Mesendoderm (in vitro differentiated cells): ENCODE measurements around the gene LYRM4.
A peak's percentile ranks its signal among the peaks of the same experiment; 100 is the strongest.

Experiments used
- DNase-seq: peaks from one replicate; pipeline ENCODE4 v3.0.0; 2013
- H2AK5ac ChIP-seq: 2 replicates; pipeline ENCODE4 v1.6.1; 2013; ENCODE audit warnings: low read length, inconsistent platforms
- H2BK120ac ChIP-seq: 2 replicates; pipeline ENCODE4 v1.6.1; 2013; ENCODE audit warnings: low read depth, mild to moderate bottlenecking, low read length, moderate library complexity, mixed read lengths
- H2BK15ac ChIP-seq: replicated peaks from 2 replicates; pipeline ENCODE4 v1.6.1; 2013; ENCODE audit warnings: low read depth, mild to moderate bottlenecking, moderate library complexity
- H2BK5ac ChIP-seq: 2 replicates; pipeline ENCODE4 v1.6.1; 2013; ENCODE audit warnings: low read length, inconsistent platforms
- H3K18ac ChIP-seq: 2 replicates; pipeline ENCODE4 v1.6.1; 2013; ENCODE audit warnings: mild to moderate bottlenecking, low read length, mixed read lengths
- H3K23ac ChIP-seq: one replicate; pipeline ENCODE4 v1.6.1; 2013; ENCODE audit warnings: low read length
- H3K27ac ChIP-seq: 2 replicates; pipeline ENCODE4 v1.5.1; 2013; ENCODE audit warnings: low read depth, mild to moderate bottlenecking, inconsistent platforms, low read length, moderate library complexity
- H3K27me3 ChIP-seq: 2 replicates; pipeline ENCODE4 v1.6.1; 2013; ENCODE audit warnings: low read length, control low read depth, mild to moderate bottlenecking, inconsistent platforms; ENCODE audit not compliant: insufficient read depth, poor library complexity
- H3K36me3 ChIP-seq: 2 replicates; pipeline ENCODE4 v1.6.1; 2013; ENCODE audit warnings: low read length, inconsistent platforms; ENCODE audit not compliant: control insufficient read depth, insufficient read depth
- H3K4ac ChIP-seq: one replicate; pipeline ENCODE4 v1.6.1; 2013; ENCODE audit warnings: low read depth, mild to moderate bottlenecking, low read length, moderate library complexity
- H3K4me1 ChIP-seq: 2 replicates; pipeline ENCODE4 v1.6.1; 2013; ENCODE audit warnings: low read depth, low read length, inconsistent platforms; ENCODE audit not compliant: control insufficient read depth
- H3K4me2 ChIP-seq: 2 replicates; pipeline ENCODE4 v1.6.1; 2013; ENCODE audit warnings: low read length
- H3K4me3 ChIP-seq: 2 replicates; pipeline ENCODE4 v1.5.1; 2013; ENCODE audit warnings: mild to moderate bottlenecking, low read length
- H3K56ac ChIP-seq: one replicate; pipeline ENCODE4 v1.6.1; 2013; ENCODE audit warnings: low read length
- H3K79me1 ChIP-seq: 2 replicates; pipeline ENCODE4 v1.6.1; 2013; ENCODE audit warnings: low read length, inconsistent platforms
- H3K79me2 ChIP-seq: 2 replicates; pipeline ENCODE4 v1.6.1; 2013; ENCODE audit warnings: mild to moderate bottlenecking, low read length; ENCODE audit not compliant: control insufficient read depth, insufficient read depth
- H3K9ac ChIP-seq: 2 replicates; pipeline ENCODE4 v1.6.1; 2013; ENCODE audit warnings: low read length, inconsistent platforms
- H4K5ac ChIP-seq: one replicate; pipeline ENCODE4 v1.6.1; 2013; ENCODE audit warnings: low read length
- H4K8ac ChIP-seq: one replicate; pipeline ENCODE4 v1.6.1; 2013; ENCODE audit warnings: low read depth, mild to moderate bottlenecking, control low read depth, low read length, moderate library complexity
- WGBS: extraction: QIAGEN DNeasy Blood & Tissue Kit; methylation state at CpG from one replicate; pipeline ENCODE4 v1.1.7; 2013; ENCODE audit warnings: low lambda C conversion rate, missing lambda C conversion rate; ENCODE audit not compliant: insufficient coverage; ENCODE audit errors: extremely low coverage; 5-methylcytosine and 5-hydroxymethylcytosine counted together

LYRM4 gene

GRCh38 chr6:5130135-5130866 is 130.4 kb downstream of the LYRM4 start:
- H4K5ac ChIP-seq, result no peak overlapping the region
- no CpG with 5 or more reads among the region's 10 CpGs for WGBS
- H3K4me3 ChIP-seq, result no peak overlapping the region
- no peak overlapping the region for H2AK5ac ChIP-seq
- no peak overlapping the region for H3K4ac ChIP-seq
- no peak overlapping the region for H3K4me2 ChIP-seq
- H3K27ac ChIP-seq, result no peak overlapping the region
- no peak overlapping the region for H3K18ac ChIP-seq
- H3K56ac ChIP-seq, result no peak overlapping the region
- H2BK120ac ChIP-seq, result no peak overlapping the region
- H3K79me2 ChIP-seq, result no peaks in the 10 kb centered on the region
- H4K8ac ChIP-seq, result no peak overlapping the region
- no peaks in the 10 kb centered on the region for H3K79me1 ChIP-seq
- H2BK5ac ChIP-seq, result no peak overlapping the region
- no peak overlapping the region for H3K23ac ChIP-seq
- H3K36me3 ChIP-seq, result no peaks in the 10 kb centered on the region
- no peak for DNase-seq
- H2BK15ac ChIP-seq, result no peak overlapping the region
- H3K4me1 ChIP-seq, result peaks cover 3% of the 10 kb centered on the region
- no peak overlapping the region for H3K9ac ChIP-seq
- no peaks in the 10 kb centered on the region for H3K27me3 ChIP-seq

- H3K4me2 ChIP-seq, result no peak overlapping the region
- H2BK15ac ChIP-seq, result no peak overlapping the region
- no peak for DNase-seq
- no peak overlapping the region for H3K23ac ChIP-seq
- no peaks in the 10 kb centered on the region for H3K79me2 ChIP-seq
- no peaks in the 10 kb centered on the region for H3K36me3 ChIP-seq
- no peak overlapping the region for H3K4me3 ChIP-seq
- H3K4me1 ChIP-seq, result peaks cover 3% of the 10 kb centered on the region
- no peak overlapping the region for H2AK5ac ChIP-seq
- H2BK120ac ChIP-seq, result no peak overlapping the region
- H2BK5ac ChIP-seq, result no peak overlapping the region
- H3K18ac ChIP-seq, result no peak overlapping the region
- H3K4ac ChIP-seq, result no peak overlapping the region
- no peak overlapping the region for H3K56ac ChIP-seq
- H3K9ac ChIP-seq, result no peak overlapping the region
- no peak overlapping the region for H4K5ac ChIP-seq
- H3K27ac ChIP-seq, result no peak overlapping the region
- no CpG with 5 or more reads among the region's 4 CpGs for WGBS
- no peaks in the 10 kb centered on the region for H3K79me1 ChIP-seq
- no peaks in the 10 kb centered on the region for H3K27me3 ChIP-seq
- no peak overlapping the region for H4K8ac ChIP-seq
Observed at GRCh38 chr6:5128351-5128750, 132.4 kb downstream of the LYRM4 start.

- H3K79me1 ChIP-seq, result no peaks in the 10 kb centered on the region
- no peak overlapping the region for H3K9ac ChIP-seq
- no CpG with 5 or more reads among the region's 8 CpGs for WGBS
- H3K56ac ChIP-seq, result no peak overlapping the region
- H3K4ac ChIP-seq, result no peak overlapping the region
- no peak for DNase-seq
- H2BK15ac ChIP-seq, result no peak overlapping the region
- peaks cover 3% of the 10 kb centered on the region for H3K4me1 ChIP-seq
- H4K8ac ChIP-seq, result no peak overlapping the region
- H3K4me2 ChIP-seq, result no peak overlapping the region
- H2BK120ac ChIP-seq, result no peak overlapping the region
- no peaks in the 10 kb centered on the region for H3K27me3 ChIP-seq
- H3K23ac ChIP-seq, result no peak overlapping the region
- H4K5ac ChIP-seq, result no peak overlapping the region
- H3K36me3 ChIP-seq, result no peaks in the 10 kb centered on the region
- no peak overlapping the region for H3K4me3 ChIP-seq
- H3K27ac ChIP-seq, result no peak overlapping the region
- no peak overlapping the region for H3K18ac ChIP-seq
- no peak overlapping the region for H2AK5ac ChIP-seq
- H2BK5ac ChIP-seq, result no peak overlapping the region
- no peaks in the 10 kb centered on the region for H3K79me2 ChIP-seq
Observed at GRCh38 chr6:5127106-5127687, 133.6 kb downstream of the LYRM4 start.

- H3K18ac ChIP-seq, result no peak overlapping the region
- no CpG with 5 or more reads among the region's 4 CpGs for WGBS
- peaks cover 3% of the 10 kb centered on the region for H3K4me1 ChIP-seq
- no peak overlapping the region for H3K9ac ChIP-seq
- no peak overlapping the region for H3K4me3 ChIP-seq
- no peaks in the 10 kb centered on the region for H3K36me3 ChIP-seq
- no peak overlapping the region for H3K23ac ChIP-seq
- H4K8ac ChIP-seq, result no peak overlapping the region
- H3K56ac ChIP-seq, result no peak overlapping the region
- H2BK5ac ChIP-seq, result no peak overlapping the region
- H3K27me3 ChIP-seq, result no peaks in the 10 kb centered on the region
- H3K79me1 ChIP-seq, result no peaks in the 10 kb centered on the region
- H3K4ac ChIP-seq, result no peak overlapping the region
- H3K79me2 ChIP-seq, result no peaks in the 10 kb centered on the region
- no peak overlapping the region for H3K4me2 ChIP-seq
- peak; percentile 76 for DNase-seq
- no peak overlapping the region for H4K5ac ChIP-seq
- no peak overlapping the region for H2AK5ac ChIP-seq
- no peak overlapping the region for H3K27ac ChIP-seq
- H2BK120ac ChIP-seq, result no peak overlapping the region
- H2BK15ac ChIP-seq, result no peak overlapping the region
Observed at GRCh38 chr6:5126214-5126613, 134.5 kb downstream of the LYRM4 start.

- Histone ChIP-seq H4K5ac (no peak overlapping the region), H3K18ac (no peak overlapping the region), H3K79me2 (no peaks in the 10 kb centered on the region), H3K27ac (no peak overlapping the region), H3K27me3 (no peaks in the 10 kb centered on the region), H3K4me2 (no peak overlapping the region), H3K4me3 (no peak overlapping the region), H3K56ac (no peak overlapping the region), H3K36me3 (no peaks in the 10 kb centered on the region), H3K4ac (no peak overlapping the region), H2BK5ac (no peak overlapping the region), H3K4me1 (peaks cover 3% of the 10 kb centered on the region), H2AK5ac (no peak overlapping the region), H3K23ac (no peak overlapping the region), H3K9ac (no peak overlapping the region), H4K8ac (no peak overlapping the region), H2BK120ac (no peak overlapping the region), H2BK15ac (no peak overlapping the region), H3K79me1 (no peaks in the 10 kb centered on the region)
- no CpG with 5 or more reads among the region's 11 CpGs for WGBS
- DNase-seq, result peak; percentile 13
Observed at GRCh38 chr6:5125152-5126006, 135.4 kb downstream of the LYRM4 start.
